ENCODE measurements around the gene ZGPAT.

ZGPAT gene

GRCh38 chr20:63745961-63746731 is 38.3 kb downstream of the ZGPAT start:
- DNase-seq: no peak

GRCh38 chr20:63746751-63747315 is 39.0 kb downstream of the ZGPAT start:
- no peak for DNase-seq

GRCh38 chr20:63747622-63748069 is 39.8 kb downstream of the ZGPAT start:
- no peak for DNase-seq

GRCh38 chr20:63748070-63748933 is 40.5 kb downstream of the ZGPAT start:
- DNase-seq: no peak

- DNase-seq: no peak
Observed at GRCh38 chr20:63748934-63749270, 41.1 kb downstream of the ZGPAT start.

- DNase-seq: no peak
Observed at GRCh38 chr20:63749597-63750508, 42.0 kb downstream of the ZGPAT start.

GRCh38 chr20:63750807-63751470 is 43.1 kb downstream of the ZGPAT start:
- DNase-seq: no peak

GRCh38 chr20:63751471-63752271 is 43.8 kb downstream of the ZGPAT start:
- peak; percentile 57 for DNase-seq

- no peak for DNase-seq
Observed at GRCh38 chr20:63752411-63753101, 44.7 kb downstream of the ZGPAT start.

- no peak for DNase-seq
Observed at GRCh38 chr20:63753381-63753780, 45.5 kb downstream of the ZGPAT start.

GRCh38 chr20:63754008-63754407 is 46.2 kb downstream of the ZGPAT start:
- DNase-seq: no peak

- no peak for DNase-seq
Observed at GRCh38 chr20:63755933-63756647, 48.3 kb downstream of the ZGPAT start.

- DNase-seq: no peak
Observed at GRCh38 chr20:63756648-63756991, 48.8 kb downstream of the ZGPAT start.

- DNase-seq: no peak
Observed at GRCh38 chr20:63758152-63758551, 50.3 kb downstream of the ZGPAT start.

- DNase-seq: no peak
Observed at GRCh38 chr20:63759377-63759901, 51.6 kb downstream of the ZGPAT start.

- DNase-seq: no peak
Observed at GRCh38 chr20:63765082-63765873, 57.4 kb downstream of the ZGPAT start.

- DNase-seq: no peak
Observed at GRCh38 chr20:63765902-63766301, 58.1 kb downstream of the ZGPAT start.

- DNase-seq: no peak
Observed at GRCh38 chr20:63766695-63767426, 59.0 kb downstream of the ZGPAT start.
